K562 (cell line): ENCODE measurements around the gene DDX41. TPM values are rescaled to one million over a fixed set of nuclear protein-coding genes. Genes with fewer than 3 reads are reported as not detected.

Experiments used
- CREB1 ChIP-seq, 2 experiments: sonication (generic) in 1 of 2; formaldehyde crosslinking in 1 of 2; IDR thresholded peaks; 2 replicates each; pipeline versions ENCODE4 v1.6.1 to v1.8.0; 2012 to 2022; ENCODE audit warnings: inconsistent platforms in 1 of 2, mild to moderate bottlenecking in 1 of 2, missing genetic modification reagents in 1 of 2, moderate library complexity in 1 of 2
- ESRRA ChIP-seq: fragments of 450-650 bp; IDR thresholded peaks from 2 replicates; pipeline ENCODE4 v1.6.1; 2014; ENCODE audit warnings: low read depth, mild to moderate bottlenecking, moderate library complexity, borderline replicate concordance
- GTF2F1 ChIP-seq: IDR thresholded peaks from 2 replicates; pipeline ENCODE4 v1.6.1; 2011; ENCODE audit warnings: low read depth, low read length, improper control_type of control experiment
- NCOA4 ChIP-seq: fragments of 450-650 bp; IDR thresholded peaks from 2 replicates; pipeline ENCODE4 v1.6.1; 2018; ENCODE audit warnings: mild to moderate bottlenecking; ENCODE audit not compliant: partially characterized antibody
- NFRKB ChIP-seq: fragments of 450-650 bp; IDR thresholded peaks from 2 replicates; pipeline ENCODE4 v1.6.1; 2016; ENCODE audit warnings: low read depth
- NONO ChIP-seq, 2 experiments: fragments of 200-400 bp in 1 of 2; fragments of 450-650 bp in 1 of 2; formaldehyde crosslinking in 1 of 2; IDR thresholded peaks; 2 replicates each; pipeline ENCODE4 v1.6.1; 2017; ENCODE audit warnings: low read depth in 2 of 2, mild to moderate bottlenecking in 2 of 2, moderate library complexity in 2 of 2, low read length in 1 of 2
- POLR2A ChIP-seq: fragments of 450-650 bp; conservative IDR thresholded peaks from 2 replicates; pipeline ENCODE4 v1.6.1; 2016
- RAD21 ChIP-seq, 2 experiments: fragments of 250-450 bp in 1 of 2; fragments of 450-650 bp in 1 of 2; sonication (Bioruptor Pico) in 1 of 2; formaldehyde crosslinking in 1 of 2; IDR thresholded peaks in 1 of 2; conservative IDR thresholded peaks in 1 of 2; 2 replicates each; pipeline versions ENCODE4 v1.4.0 to v1.8.0; 2020 to 2022; ENCODE audit warnings: mild to moderate bottlenecking in 2 of 2, moderate library complexity in 1 of 2
- SMAD3 ChIP-seq: fragments of 450-650 bp; formaldehyde crosslinking; conservative IDR thresholded peaks from 2 replicates; pipeline ENCODE4 v1.4.0; 2020; ENCODE audit warnings: mild to moderate bottlenecking
- SP1 ChIP-seq: sonication (generic); formaldehyde crosslinking; IDR thresholded peaks from 2 replicates; pipeline ENCODE4 v1.8.1; 2022; ENCODE audit warnings: mild to moderate bottlenecking, missing genetic modification reagents
- TCF7L2 ChIP-seq: fragments of 150-350 bp; IDR thresholded peaks from 2 replicates; pipeline ENCODE4 v1.6.1; 2016; ENCODE audit warnings: low read depth, mild to moderate bottlenecking, low read length, moderate library complexity
- TOE1 ChIP-seq, 2 experiments: fragments of 450-650 bp in 1 of 2; sonication (generic) in 1 of 2; formaldehyde crosslinking in 1 of 2; IDR thresholded peaks; 2 replicates each; pipeline versions ENCODE4 v1.7.1 to v1.8.0; 2016 to 2022; ENCODE audit warnings: borderline replicate concordance in 2 of 2, mild to moderate bottlenecking in 2 of 2, antibody characterized with exemption in 1 of 2, inconsistent platforms in 1 of 2, low read depth in 1 of 2, missing genetic modification reagents in 1 of 2, moderate library complexity in 1 of 2
- YY1 ChIP-seq, 3 experiments: IDR thresholded peaks; 2 replicates each; pipeline ENCODE4 v1.6.1; 2011; ENCODE audit warnings: low read length in 2 of 3, mild to moderate bottlenecking in 2 of 3, moderate library complexity in 2 of 3, borderline replicate concordance in 1 of 3, control low read depth in 1 of 3, low read depth in 1 of 3; ENCODE audit not compliant: insufficient read depth in 3 of 3, insufficient replicate concordance in 2 of 3, control insufficient read depth in 1 of 3, insufficient read length in 1 of 3; ENCODE audit errors: extremely low read depth in 1 of 3
- ZBTB1 ChIP-seq: sonication (generic); formaldehyde crosslinking; IDR thresholded peaks from 2 replicates; pipeline ENCODE4 v1.8.1; 2023; ENCODE audit warnings: missing genetic modification reagents, low read depth, mild to moderate bottlenecking, borderline replicate concordance
- ZBTB7A ChIP-seq: IDR thresholded peaks from 2 replicates; pipeline ENCODE4 v1.6.1; 2011; ENCODE audit warnings: low read depth, mild to moderate bottlenecking, low read length, moderate library complexity, borderline replicate concordance; ENCODE audit not compliant: control insufficient read depth
- ZNF75A ChIP-seq: fragments of 450-650 bp; formaldehyde crosslinking; IDR thresholded peaks from 2 replicates; pipeline ENCODE4 v1.4.0; 2020; ENCODE audit warnings: mild to moderate bottlenecking
- polyA plus RNA-seq, 8 experiments: library from polyadenylated mRNA; depleted of rRNA in 4 of 8; stranded (reverse) in 5 of 8; unstranded in 3 of 8; fragments of >200 nt; fragmentation: Nextera tagmentation in 2 of 8; fragmentation: Illumina TruSeq in 1 of 8; extraction: Ambion mirVana in 2 of 8; extraction: Trizol in 1 of 8; gene quantifications; 2 replicates each; pipeline versions ENCODE4 v1.2.1 to v1.2.3, GENCODE V29; 2011 to 2014; ENCODE audit warnings: inconsistent platforms in 1 of 8, missing spikeins in 1 of 8
- total RNA-seq, 7 experiments: library from RNA; depleted of rRNA in 6 of 7; stranded (reverse); fragments of >200 nt in 6 of 7; fragmentation: Illumina TruSeq in 2 of 7; extraction: Trizol in 2 of 7; gene quantifications; 2 replicates each; pipeline versions ENCODE4 v1.2.1 to v1.2.3, GENCODE V29; 2011 to 2021; ENCODE audit warnings: low replicate concordance in 1 of 7
- TF ChIP-seq, protein P1 (sequence below): fragments of 450-650 bp; IDR thresholded peaks from 2 replicates; pipeline ENCODE4 v1.6.1; 2016; ENCODE audit warnings: borderline replicate concordance
- TF ChIP-seq, protein P2 (sequence below): fragments of 450-650 bp; IDR thresholded peaks from 2 replicates; pipeline ENCODE4 v1.6.1; 2016
- TF ChIP-seq, protein P3 (sequence below): sonication (generic); formaldehyde crosslinking; IDR thresholded peaks from 2 replicates; pipeline ENCODE4 v1.8.1; 2023; ENCODE audit warnings: mild to moderate bottlenecking, missing genetic modification reagents
- TF ChIP-seq, protein P4 (sequence below): sonication (generic); formaldehyde crosslinking; IDR thresholded peaks from 2 replicates; pipeline ENCODE4 v1.8.1; 2023; ENCODE audit warnings: mild to moderate bottlenecking, missing genetic modification reagents

DDX41 gene
- total and polyA plus RNA-seq, 9 of the 15 experiments (the other 6 are each of a cell fraction or from before 2014, with no cell fraction given): 38.2 to 284 (median 116) TPM

DNA sequence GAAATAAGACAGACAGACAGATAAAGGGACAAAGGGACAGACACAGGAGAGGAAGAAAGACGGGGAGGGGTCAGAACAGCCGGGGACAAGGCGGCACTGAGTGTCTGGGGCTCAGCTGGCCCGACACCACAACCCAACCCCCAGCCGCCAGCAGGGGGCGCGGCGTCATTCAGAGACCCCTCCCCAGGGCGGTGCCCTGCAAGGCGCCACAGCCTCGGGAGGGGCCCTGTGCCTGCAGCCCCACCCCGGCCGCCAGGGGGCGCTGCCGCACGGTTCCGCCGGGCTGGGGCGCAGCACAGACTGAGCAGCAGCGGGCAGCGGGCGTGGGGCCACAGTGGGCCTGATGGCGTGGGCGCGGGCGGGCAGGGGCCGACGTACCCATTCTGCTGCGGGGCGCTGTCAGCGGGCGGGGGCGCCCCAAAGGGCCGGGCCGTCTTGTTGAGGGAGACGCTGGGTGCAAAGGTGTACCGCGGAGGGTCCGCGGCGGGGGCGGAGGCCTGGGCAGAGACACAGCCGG lies 25.3 kb downstream of the DDX41 start (continued):
- TF ChIP-seq SP1 (CRISPR knock-in tag): peak; percentile 72; the same call in 1 of the 2 replicates
- no peak for TF ChIP-seq POLR2A
- peak; percentile 100 for TF ChIP-seq ZBTB7A
- peak; percentile 75 to 93 for TF ChIP-seq RAD21 (CRISPR knock-in tag; conservative IDR thresholded peaks at IDR 0.05 in 1 of 2, IDR thresholded peaks at IDR 0.05 in 1 of 2)
- TF ChIP-seq ESRRA: peak; percentile 67; the same call in 1 of the 2 replicates
- TF ChIP-seq, protein P1, sequence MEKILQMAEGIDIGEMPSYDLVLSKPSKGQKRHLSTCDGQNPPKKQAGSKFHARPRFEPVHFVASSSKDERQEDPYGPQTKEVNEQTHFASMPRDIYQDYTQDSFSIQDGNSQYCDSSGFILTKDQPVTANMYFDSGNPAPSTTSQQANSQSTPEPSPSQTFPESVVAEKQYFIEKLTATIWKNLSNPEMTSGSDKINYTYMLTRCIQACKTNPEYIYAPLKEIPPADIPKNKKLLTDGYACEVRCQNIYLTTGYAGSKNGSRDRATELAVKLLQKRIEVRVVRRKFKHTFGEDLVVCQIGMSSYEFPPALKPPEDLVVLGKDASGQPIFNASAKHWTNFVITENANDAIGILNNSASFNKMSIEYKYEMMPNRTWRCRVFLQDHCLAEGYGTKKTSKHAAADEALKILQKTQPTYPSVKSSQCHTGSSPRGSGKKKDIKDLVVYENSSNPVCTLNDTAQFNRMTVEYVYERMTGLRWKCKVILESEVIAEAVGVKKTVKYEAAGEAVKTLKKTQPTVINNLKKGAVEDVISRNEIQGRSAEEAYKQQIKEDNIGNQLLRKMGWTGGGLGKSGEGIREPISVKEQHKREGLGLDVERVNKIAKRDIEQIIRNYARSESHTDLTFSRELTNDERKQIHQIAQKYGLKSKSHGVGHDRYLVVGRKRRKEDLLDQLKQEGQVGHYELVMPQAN: peak; percentile 56
- TF ChIP-seq, protein P2, sequence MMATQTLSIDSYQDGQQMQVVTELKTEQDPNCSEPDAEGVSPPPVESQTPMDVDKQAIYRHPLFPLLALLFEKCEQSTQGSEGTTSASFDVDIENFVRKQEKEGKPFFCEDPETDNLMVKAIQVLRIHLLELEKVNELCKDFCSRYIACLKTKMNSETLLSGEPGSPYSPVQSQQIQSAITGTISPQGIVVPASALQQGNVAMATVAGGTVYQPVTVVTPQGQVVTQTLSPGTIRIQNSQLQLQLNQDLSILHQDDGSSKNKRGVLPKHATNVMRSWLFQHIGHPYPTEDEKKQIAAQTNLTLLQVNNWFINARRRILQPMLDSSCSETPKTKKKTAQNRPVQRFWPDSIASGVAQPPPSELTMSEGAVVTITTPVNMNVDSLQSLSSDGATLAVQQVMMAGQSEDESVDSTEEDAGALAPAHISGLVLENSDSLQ: 0 out of 2 replicates have a peak, but pooled peaks have one; percentile 39
- no peak for TF ChIP-seq TOE1 (IDR thresholded peaks at IDR 0.05; ENCODE audit: borderline replicate concordance)
- no peak for TF ChIP-seq TOE1 (CRISPR knock-in tag; IDR thresholded peaks at IDR 0.05; ENCODE audit: borderline replicate concordance, low read depth)
- peak in 1 of 2 experiments; percentile 84; a peak in 2 of 4 replicates for TF ChIP-seq NONO (IDR thresholded peaks at IDR 0.05; ENCODE audit: low read depth in 2 of 2, low read length in 1 of 2)
- TF ChIP-seq NFRKB: no peak
- TF ChIP-seq SMAD3 (CRISPR knock-in tag): no peak
- TF ChIP-seq YY1 (IDR thresholded peaks at IDR 0.05; ENCODE audit: borderline replicate concordance in 1 of 3, control insufficient read depth in 1 of 3, extremely low read depth in 1 of 3, insufficient read depth in 3 of 3, insufficient read length in 1 of 3, insufficient replicate concordance in 2 of 3, low read depth in 1 of 3, low read length in 2 of 3): peak in 1 of 3 experiments; percentile 37
- peak; percentile 61; the same call in 1 of the 2 replicates for TF ChIP-seq ZBTB1 (CRISPR knock-in tag)
- TF ChIP-seq CREB1 (IDR thresholded peaks at IDR 0.05): peak; percentile 53
- TF ChIP-seq CREB1 (CRISPR knock-in tag; IDR thresholded peaks at IDR 0.05): peak; percentile 78
- TF ChIP-seq, protein P3, sequence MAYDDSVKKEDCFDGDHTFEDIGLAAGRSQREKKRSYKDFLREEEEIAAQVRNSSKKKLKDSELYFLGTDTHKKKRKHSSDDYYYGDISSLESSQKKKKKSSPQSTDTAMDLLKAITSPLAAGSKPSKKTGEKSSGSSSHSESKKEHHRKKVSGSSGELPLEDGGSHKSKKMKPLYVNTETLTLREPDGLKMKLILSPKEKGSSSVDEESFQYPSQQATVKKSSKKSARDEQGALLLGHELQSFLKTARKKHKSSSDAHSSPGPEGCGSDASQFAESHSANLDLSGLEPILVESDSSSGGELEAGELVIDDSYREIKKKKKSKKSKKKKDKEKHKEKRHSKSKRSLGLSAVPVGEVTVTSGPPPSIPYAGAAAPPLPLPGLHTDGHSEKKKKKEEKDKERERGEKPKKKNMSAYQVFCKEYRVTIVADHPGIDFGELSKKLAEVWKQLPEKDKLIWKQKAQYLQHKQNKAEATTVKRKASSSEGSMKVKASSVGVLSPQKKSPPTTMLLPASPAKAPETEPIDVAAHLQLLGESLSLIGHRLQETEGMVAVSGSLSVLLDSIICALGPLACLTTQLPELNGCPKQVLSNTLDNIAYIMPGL (CRISPR knock-in tag): peak; percentile 85; the same call in 1 of the 2 replicates
- TF ChIP-seq, protein P4, sequence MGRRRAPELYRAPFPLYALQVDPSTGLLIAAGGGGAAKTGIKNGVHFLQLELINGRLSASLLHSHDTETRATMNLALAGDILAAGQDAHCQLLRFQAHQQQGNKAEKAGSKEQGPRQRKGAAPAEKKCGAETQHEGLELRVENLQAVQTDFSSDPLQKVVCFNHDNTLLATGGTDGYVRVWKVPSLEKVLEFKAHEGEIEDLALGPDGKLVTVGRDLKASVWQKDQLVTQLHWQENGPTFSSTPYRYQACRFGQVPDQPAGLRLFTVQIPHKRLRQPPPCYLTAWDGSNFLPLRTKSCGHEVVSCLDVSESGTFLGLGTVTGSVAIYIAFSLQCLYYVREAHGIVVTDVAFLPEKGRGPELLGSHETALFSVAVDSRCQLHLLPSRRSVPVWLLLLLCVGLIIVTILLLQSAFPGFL: no peak
- TF ChIP-seq GTF2F1: peak; percentile 56; the same call in 1 of the 2 replicates
- TF ChIP-seq ZNF75A (CRISPR knock-in tag): no peak
- TF ChIP-seq NCOA4: no peak
- TF ChIP-seq TCF7L2: no peak
